ENCODE measurements around the gene NLE1. TPM values are rescaled to one million over a fixed set of nuclear protein-coding genes. Genes with fewer than 3 reads are reported as not detected.

Gene NLE1
- total RNA-seq (10 to 100 TPM in 6 of 7 donors, 1 to 10 TPM in 1; 9.8 to 17.3 (median 12.5) TPM), polyA plus RNA-seq (1 to 10 TPM; 5.8 to 9.6 (median 8.8) TPM)
- long read RNA-seq, donor 1, partial matches to known transcripts, result 0 of 3 reads
- long read RNA-seq, donor 1, other reads (novel, unspliced or antisense), result 0 of 3 reads
- long read RNA-seq, donor 2, partial matches to known transcripts, result 74 of 75 reads
- long read RNA-seq, donor 2, other reads (novel, unspliced or antisense), result 0 of 75 reads

DNA sequence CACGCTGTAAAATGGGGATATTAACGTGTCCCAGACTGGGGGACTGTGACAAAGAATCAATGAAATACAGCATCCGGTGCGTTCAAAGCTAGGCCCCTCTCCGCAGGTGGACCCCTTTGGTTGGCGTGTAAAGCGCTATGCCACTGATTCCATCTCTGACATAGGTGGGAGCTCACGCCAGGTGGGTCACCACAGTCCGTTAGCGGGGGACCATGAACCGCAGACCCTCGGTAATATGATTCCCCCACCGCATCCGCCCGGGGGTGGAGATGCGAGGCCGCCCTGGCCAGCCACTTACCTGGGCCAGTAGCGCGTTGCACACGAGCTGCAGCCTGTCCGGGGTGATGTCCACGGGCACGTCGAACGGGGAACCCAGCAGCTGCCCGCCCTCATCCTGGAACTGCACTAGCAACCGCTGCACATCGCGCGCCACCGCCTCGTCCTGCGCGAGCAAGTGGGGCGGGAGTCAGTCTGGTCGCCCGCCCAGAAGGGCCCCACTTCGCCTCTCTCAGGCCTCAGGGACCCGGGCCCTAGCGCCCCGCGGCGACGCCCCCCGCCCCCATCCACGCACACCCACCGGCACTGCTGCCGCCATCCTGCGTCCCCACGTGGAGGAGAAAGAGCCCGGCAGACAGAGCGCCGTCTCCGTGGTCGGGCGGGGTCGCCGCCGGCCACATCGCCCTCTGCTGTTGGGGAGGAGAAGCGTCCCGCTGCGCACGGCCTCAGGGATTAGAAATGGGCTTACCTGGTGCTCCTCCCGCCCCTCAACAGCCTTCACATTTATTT, at the start of gene NLE1:
Gene NLE1 (minus strand): TSS at position 623 of the 786 bp plus-strand sequence. CDS start 28 bp downstream, at position 595.
- peaks cover 6 to 40% (median 27%) of the 10 kb centered on the region in 6 donors for H3K4me1 ChIP-seq
- H3K27ac ChIP-seq, result peak within 1 kb of the TSS in 6 of 8 donors; percentile 15 to 74 (median 59)
- peak within 1 kb of the TSS; percentile 89 to 100 (median 98) for H3K4me3 ChIP-seq
- H3K36me3 ChIP-seq, result peaks cover 2 to 32% (median 26%) of the 10 kb centered on the region in 6 donors
- intact Hi-C loops (cut with DNase I; ENCODE audit: low total_unique reads), result no loop called here
- TF ChIP-seq POLR2AphosphoS5 (IDR thresholded peaks at IDR 0.05) (peak; percentile 80 to 90 (median 82)), POLR2A (IDR thresholded peaks at IDR 0.05) (no peak)
- TF ChIP-seq, protein P1, sequence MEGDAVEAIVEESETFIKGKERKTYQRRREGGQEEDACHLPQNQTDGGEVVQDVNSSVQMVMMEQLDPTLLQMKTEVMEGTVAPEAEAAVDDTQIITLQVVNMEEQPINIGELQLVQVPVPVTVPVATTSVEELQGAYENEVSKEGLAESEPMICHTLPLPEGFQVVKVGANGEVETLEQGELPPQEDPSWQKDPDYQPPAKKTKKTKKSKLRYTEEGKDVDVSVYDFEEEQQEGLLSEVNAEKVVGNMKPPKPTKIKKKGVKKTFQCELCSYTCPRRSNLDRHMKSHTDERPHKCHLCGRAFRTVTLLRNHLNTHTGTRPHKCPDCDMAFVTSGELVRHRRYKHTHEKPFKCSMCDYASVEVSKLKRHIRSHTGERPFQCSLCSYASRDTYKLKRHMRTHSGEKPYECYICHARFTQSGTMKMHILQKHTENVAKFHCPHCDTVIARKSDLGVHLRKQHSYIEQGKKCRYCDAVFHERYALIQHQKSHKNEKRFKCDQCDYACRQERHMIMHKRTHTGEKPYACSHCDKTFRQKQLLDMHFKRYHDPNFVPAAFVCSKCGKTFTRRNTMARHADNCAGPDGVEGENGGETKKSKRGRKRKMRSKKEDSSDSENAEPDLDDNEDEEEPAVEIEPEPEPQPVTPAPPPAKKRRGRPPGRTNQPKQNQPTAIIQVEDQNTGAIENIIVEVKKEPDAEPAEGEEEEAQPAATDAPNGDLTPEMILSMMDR (IDR thresholded peaks at IDR 0.05 in 8 of 11, conservative IDR thresholded peaks at IDR 0.05 in 3 of 11), result peak; percentile 77 to 97 (median 94)
- DNase-seq, result peak; percentile 97
- H3K27me3 ChIP-seq (replicated peaks in 1 of 7), result no peaks in the 10 kb centered on the region
- WGBS, 5 donors, result 0 to 1% (median 0%) methylated on average over 32 to 65 of the region's 65 CpGs
- H3K9me3 ChIP-seq, result no peaks in the 10 kb centered on the region

DNA sequence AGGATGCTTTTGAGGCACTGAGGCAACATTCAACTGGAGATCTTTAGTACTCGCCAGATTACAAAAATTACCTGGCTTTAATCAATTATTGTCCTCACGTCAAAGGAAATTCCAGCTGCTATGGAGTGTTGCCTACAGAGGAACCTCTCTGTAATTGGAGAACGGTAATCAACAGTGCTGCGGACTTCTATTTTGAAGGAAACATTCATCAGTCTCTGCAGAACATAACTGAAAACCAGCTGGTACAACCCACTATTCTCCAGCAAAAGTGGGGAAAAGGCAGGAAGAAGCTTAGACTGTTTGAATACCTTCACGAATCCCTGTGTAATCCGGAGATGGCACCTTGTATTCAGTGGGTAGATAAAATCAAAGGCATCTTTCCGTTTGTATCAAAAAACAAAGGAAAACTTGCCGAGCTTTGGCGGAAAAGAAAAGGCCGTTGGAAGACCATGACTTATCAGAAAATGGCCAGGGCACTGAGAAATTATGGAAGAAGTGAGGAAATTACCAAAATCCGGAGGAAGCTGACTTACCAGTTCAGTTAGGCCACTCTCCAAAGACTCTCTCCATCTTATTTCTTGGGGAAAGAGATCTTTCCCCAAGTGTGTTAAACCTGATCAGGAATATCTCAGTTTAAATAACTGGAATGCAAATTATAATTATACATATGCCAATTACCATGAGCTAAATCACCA, 49.0 kb upstream of the NLE1 start:
- WGBS, 5 donors, result 85 to 91% (median 87%) methylated on average over 11 of the region's 11 CpGs
- DNase-seq, result no peak
- no peak overlapping the region for H3K4me3 ChIP-seq
- intact Hi-C loops (cut with DNase I; ENCODE audit: low total_unique reads), result no loop called here
- H3K9me3 ChIP-seq, result peaks cover 0 to 5% (median 0%) of the 10 kb centered on the region in 8 donors
- peaks cover 0 to 21% (median 0%) of the 10 kb centered on the region in 6 donors for H3K4me1 ChIP-seq
- no peak for TF ChIP-seq POLR2AphosphoS5 (IDR thresholded peaks at IDR 0.05)
- TF ChIP-seq POLR2A (IDR thresholded peaks at IDR 0.05), result no peak
- TF ChIP-seq, protein P1 (IDR thresholded peaks at IDR 0.05 in 8 of 11, conservative IDR thresholded peaks at IDR 0.05 in 3 of 11), result no peak
- no peaks in the 10 kb centered on the region for H3K36me3 ChIP-seq
- no peak overlapping the region for H3K27ac ChIP-seq
- H3K27me3 ChIP-seq (replicated peaks in 1 of 7), result no peaks in the 10 kb centered on the region

DNA sequence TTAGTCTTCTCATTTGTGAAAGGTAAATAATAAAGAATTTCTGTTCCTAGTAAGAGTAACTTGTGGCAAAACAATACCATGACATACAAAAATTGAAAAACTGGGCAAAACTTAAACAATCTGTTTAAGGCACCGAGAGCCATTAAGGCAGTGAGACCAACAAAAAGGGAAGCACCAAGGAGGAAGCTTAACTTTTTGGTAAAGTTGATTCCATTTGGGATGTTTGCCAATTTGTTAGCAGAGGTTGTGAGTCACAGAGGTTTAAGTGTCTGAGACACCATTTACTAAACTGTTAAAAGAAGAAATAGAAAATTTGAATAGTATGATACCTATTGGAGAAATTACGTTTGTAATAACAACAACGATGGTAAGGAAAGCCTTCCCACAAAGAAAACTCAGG, 47.2 kb upstream of the NLE1 start:
- H3K4me1 ChIP-seq, result peaks cover 0 to 21% (median 0%) of the 10 kb centered on the region in 6 donors
- no peaks in the 10 kb centered on the region for H3K36me3 ChIP-seq
- intact Hi-C loops (cut with DNase I; ENCODE audit: low total_unique reads), result no loop called here
- H3K27ac ChIP-seq, result peak overlapping the region in 1 of 8 donors; percentile 16
- no peaks in the 10 kb centered on the region for H3K27me3 ChIP-seq (replicated peaks in 1 of 7)
- no peak for DNase-seq
- no peak overlapping the region for H3K4me3 ChIP-seq
- no peaks in the 10 kb centered on the region for H3K9me3 ChIP-seq
- TF ChIP-seq, protein P1 (IDR thresholded peaks at IDR 0.05 in 8 of 11, conservative IDR thresholded peaks at IDR 0.05 in 3 of 11), result no peak
- TF ChIP-seq POLR2AphosphoS5 (IDR thresholded peaks at IDR 0.05) (no peak), POLR2A (IDR thresholded peaks at IDR 0.05) (no peak)
- WGBS, 5 donors, result 38 to 67% (median 52%) methylated on average over 3 of the region's 3 CpGs

All from spleen (tissue), 13 donors.